GM19035 (cell line): ENCODE results near the gene COPS7A.

Experiments
- ATAC-seq: cut with Tn5 transposase; IDR thresholded peaks from one replicate; pipeline ENCODE4 v1.9.1; 2021; ENCODE audit not compliant: unreplicated experiment

Gene COPS7A

GRCh38 chr12:6768437-6768914 is 44.6 kb downstream of the COPS7A start:
- ATAC-seq = no peak

DNA sequence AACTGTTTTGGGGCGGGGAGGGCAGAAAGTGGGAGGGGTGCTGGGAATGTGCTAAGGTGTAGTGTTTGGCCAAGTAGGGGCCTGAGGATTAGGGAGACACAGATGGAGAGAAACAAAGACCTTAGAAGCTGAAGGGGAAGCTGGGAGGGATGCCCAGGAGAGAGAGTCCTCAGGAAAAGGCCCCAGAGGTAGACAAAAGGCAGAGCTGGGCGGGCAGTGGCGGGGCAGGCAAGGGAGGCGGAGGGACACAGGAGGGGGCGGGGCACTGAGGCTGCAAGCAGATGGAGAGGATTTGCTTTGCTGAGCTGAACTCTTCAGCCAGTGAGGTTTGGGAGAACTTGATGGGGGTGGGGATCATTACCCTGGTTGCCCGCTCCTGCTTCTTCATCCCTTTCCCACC is 45.1 kb downstream of the COPS7A start:
- no peak for ATAC-seq

DNA sequence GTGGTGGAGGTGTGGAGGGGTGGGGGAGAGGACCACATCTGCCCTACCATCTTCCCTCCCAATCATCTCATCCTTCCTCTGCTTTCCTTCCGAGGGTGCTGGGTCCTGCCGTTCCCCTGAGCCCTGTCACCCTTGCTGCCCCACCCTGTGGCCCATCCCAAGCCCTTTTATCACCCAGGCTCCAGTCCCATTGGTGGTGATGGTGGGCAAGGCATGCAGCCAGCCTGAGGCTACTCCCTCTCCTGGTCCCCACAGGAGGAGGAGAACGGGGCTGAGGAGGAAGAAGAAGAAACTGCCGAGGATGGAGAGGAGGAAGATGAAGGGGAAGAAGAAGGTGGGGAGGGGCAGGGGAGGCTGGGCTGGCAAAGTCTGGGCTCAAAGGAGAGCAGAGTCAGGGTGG is 45.8 kb downstream of the COPS7A start:
- ATAC-seq = no peak

DNA sequence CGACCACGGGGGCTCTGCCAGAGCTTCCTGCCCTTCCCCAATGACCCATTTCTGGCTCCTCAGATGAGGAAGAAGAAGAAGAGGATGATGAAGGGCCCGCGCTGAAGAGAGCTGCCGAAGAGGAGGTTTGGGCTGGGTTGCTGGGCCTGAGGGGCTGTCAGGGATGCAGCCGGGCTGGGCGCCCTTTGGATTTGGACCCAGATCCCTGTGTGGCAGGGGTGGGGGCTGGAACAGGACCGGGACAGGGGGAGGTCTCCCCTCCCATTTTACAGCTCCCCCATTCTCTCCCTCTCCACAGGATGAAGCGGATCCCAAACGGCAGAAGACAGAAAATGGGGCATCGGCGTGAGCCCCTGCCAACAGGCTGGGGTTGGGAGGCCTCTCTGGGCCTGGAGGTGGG is 46.2 kb downstream of the COPS7A start:
- no peak for ATAC-seq

GRCh38 chr12:6770600-6770999 is 46.8 kb downstream of the COPS7A start:
- no peak for ATAC-seq

DNA sequence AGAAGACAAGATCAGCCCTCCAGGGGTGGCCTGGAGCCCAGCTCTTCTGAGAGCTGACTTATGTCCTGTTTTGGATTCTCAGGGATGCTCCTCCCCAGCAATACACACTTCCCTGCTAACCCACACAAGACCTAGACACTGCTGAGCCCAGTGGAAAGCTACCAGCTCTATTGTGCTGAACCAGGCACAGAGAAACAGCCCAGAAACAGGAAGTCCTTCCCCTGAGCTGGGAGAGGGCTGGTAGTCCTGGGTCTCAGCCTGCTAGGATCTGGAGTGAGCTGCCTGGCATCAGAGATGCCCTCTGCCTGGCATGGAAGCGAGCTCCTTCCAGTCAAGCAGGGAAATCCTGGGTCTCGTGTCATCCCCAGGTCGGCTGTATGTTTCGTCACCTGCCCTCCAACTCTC is 47.2 kb downstream of the COPS7A start:
- no peak for ATAC-seq

GRCh38 chr12:6771509-6772330 is 47.9 kb downstream of the COPS7A start:
- ATAC-seq = no peak

GRCh38 chr12:6772331-6772695 is 48.5 kb downstream of the COPS7A start, which contains the start of gene LAG3:
LAG3 (plus strand) TSS chr12:6772520; CDS start chr12:6772853, 333 bp downstream.
- no peak for ATAC-seq

DNA sequence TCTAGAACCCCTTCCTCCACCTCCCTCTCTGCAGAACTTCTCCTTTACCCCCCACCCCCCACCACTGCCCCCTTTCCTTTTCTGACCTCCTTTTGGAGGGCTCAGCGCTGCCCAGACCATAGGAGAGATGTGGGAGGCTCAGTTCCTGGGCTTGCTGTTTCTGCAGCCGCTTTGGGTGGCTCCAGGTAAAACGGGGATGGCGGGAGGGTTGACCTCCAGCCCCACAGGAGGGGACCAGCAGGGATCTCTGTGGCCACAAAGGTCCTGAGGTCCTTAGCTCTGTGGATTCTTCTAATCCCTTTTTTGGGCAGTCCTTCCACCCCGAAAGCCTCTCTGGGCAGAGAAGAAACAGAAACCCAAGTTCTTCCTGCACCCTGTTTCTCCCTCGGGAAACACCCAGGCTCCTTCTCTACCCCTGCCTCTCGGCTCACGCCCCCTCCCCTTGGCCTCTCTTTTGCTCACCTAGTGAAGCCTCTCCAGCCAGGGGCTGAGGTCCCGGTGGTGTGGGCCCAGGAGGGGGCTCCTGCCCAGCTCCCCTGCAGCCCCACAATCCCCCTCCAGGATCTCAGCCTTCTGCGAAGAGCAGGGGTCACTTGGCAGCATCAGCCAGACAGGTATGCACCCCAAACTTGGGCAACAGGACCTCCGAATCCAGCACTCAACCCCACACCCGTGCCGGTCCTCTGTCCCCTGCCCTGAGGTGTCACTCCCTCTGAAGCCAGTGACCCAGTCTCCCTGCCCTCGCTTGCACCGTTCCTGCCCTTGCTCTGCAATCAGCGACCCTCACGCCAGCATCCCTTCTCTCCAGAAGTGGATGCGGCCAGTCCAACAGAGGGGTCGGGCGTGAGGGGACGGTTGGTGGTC is 49.1 kb downstream of the COPS7A start:
- ATAC-seq = no peak

DNA sequence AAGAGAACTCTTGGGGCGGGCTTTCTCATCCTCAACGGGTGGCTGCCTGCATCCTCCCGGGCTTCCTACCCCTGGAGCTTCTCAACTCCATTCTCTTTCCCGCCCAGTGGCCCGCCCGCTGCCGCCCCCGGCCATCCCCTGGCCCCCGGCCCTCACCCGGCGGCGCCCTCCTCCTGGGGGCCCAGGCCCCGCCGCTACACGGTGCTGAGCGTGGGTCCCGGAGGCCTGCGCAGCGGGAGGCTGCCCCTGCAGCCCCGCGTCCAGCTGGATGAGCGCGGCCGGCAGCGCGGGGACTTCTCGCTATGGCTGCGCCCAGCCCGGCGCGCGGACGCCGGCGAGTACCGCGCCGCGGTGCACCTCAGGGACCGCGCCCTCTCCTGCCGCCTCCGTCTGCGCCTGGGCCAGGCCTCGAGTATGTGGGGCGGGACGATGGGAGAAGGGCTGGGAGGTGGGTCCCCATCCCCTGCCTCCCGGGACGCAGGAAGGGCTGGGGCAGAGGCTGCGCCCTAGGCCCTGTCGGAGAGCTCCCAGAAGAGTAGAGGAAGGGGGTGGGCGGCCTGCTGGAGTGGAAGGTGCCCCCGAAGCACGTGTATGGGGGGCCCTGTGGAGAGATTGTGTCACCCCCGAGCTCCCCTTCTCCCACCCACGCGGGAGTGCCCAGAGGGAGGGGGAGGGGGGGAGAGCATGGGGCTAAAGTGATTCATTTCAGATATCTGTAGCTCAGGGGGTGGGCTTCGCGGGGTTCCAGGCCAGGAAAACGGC is 49.9 kb downstream of the COPS7A start:
- ATAC-seq = no peak

- ATAC-seq = no peak
Measured at GRCh38 chr12:6774499-6775062, 50.7 kb downstream of the COPS7A start.

DNA sequence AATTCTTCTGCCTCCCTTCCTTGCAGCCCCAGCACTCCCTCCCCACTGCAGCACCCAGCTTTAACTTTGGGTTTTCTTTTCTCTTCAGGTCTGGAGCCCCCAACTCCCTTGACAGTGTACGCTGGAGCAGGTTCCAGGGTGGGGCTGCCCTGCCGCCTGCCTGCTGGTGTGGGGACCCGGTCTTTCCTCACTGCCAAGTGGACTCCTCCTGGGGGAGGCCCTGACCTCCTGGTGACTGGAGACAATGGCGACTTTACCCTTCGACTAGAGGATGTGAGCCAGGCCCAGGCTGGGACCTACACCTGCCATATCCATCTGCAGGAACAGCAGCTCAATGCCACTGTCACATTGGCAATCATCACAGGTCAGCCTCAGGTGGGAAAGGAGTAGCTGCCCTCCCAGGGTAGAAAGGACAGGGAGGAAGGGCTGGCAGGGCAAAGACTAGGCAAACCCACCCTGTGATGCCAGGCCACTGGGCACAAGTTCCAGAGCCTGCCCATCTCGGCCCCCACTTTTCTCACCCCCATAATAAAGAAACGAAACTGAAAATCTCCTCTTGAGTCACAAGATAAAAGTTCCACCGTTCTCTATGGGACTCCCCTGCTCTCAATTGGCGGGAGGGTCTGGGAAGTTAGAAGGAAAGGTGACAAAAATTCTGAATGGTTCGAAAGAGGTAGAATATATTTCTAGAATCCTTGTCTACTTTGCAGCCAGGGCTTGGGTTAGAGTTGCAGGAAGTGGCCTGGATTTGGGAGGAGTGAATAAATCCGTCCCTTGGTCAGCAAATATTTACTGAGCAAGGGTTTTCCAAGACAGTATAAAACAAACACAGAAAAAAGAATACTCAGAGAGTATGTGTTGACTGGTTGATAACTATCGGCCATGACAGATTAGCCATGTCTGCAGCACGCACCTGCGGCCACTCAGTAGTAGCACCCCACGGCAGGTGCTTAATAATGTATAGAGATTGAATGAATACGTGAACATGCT is 51.6 kb downstream of the COPS7A start:
- no peak for ATAC-seq

GRCh38 chr12:6777386-6777785 is 53.5 kb downstream of the COPS7A start:
- no peak for ATAC-seq

- ATAC-seq = no peak
Measured at GRCh38 chr12:6778217-6778573, 54.3 kb downstream of the COPS7A start.

GRCh38 chr12:6778574-6779550 is 55.0 kb downstream of the COPS7A start:
- ATAC-seq = peak; percentile 81

- no peak for ATAC-seq
Measured at GRCh38 chr12:6779708-6780432, 56.0 kb downstream of the COPS7A start.

GRCh38 chr12:6780573-6780972 is 56.7 kb downstream of the COPS7A start:
- no peak for ATAC-seq
